Hematopoietic multipotent progenitor cell treated with erythropoietin and hydrocortisone succinate and interleukin-3 and kit ligand, for 17 days (in vitro differentiated cells): ENCODE data around the gene PALM3.
"Not testable (repeated sequence)": the region's sequence is repeated elsewhere in the genome, so short reads cannot be mapped to it uniquely, and the experiment has no call there.

Experiments used
- DNase-seq: peaks from one replicate; pipeline ENCODE4 v3.0.0-alpha.2; 2015; ENCODE audit warnings: low spot score

Gene PALM3

GRCh38 chr19:14030997-14031718, 30.7 kb downstream of the PALM3 start:
- DNase-seq, result no peak

DNA sequence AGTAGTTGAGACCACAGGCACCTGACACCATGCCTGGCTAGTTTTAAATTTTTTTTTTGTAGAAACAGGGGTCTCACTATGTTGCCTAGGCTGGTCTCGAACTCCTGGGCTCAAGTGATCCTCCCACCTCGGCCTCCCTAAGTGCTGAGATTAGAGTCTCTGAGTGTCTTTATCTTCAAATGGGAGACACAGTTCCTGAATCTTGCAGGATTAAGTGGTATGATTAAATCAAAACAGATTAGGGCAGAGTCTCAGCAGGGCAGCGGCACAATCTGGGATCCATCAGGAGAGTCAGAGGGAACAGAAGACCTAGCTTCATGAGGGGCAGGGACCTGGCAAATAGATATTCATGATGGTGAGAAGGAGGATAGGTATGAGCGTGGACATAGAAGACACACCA, 33.0 kb downstream of the PALM3 start:
- DNase-seq, result no peak

GRCh38 chr19:14027856-14028450, 33.9 kb downstream of the PALM3 start, which contains the start of gene RLN3:
TSS of gene RLN3 (plus strand) at chr19:14028148. CDS start at chr19:14028205, 57 bp downstream.
- no peak for DNase-seq

GRCh38 chr19:14026652-14027192, 35.2 kb downstream of the PALM3 start:
- not testable (repeated sequence) for DNase-seq

DNA sequence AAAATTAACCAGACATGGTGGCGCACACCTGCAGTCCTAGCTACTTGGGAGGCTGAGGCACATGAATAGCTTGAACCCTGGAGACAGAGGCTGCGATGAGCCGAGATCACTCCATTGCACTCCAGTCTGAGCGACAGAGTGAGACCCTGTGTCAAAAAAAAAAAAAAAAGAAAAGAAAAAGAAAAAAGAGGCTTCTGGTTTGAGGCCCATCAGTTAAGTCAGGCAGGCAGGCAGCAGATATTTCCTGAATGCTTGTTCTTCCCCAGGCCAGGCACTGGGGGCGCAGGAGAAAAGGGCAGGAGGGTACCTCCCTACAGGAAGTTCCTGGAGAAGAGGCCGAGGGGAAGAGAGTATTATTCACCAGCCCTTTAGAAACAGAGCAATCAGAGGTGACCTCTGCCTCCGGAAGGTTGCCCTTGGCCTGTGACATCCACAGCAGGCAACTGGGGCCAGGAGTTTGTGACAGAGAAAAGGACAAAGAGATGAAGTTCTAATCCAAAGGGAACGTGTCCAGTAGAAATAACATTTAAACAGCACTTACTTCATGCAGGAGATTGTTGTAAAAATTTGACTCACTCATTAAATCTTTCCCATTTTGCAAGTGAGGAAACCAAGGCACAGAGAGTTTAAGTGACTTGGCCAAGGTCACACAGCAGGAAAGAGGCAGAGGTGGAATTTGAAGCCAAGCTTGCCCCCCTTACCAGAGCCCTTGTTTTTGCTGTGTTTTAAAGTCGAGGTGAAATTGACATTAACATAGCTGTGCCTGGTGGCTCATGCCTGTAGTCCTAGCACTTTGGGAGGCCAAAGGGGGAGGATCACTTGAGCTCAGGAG, 38.3 kb downstream of the PALM3 start:
- DNase-seq, result peak; percentile 17

GRCh38 chr19:14022469-14022868, 39.4 kb downstream of the PALM3 start:
- no peak for DNase-seq

DNA sequence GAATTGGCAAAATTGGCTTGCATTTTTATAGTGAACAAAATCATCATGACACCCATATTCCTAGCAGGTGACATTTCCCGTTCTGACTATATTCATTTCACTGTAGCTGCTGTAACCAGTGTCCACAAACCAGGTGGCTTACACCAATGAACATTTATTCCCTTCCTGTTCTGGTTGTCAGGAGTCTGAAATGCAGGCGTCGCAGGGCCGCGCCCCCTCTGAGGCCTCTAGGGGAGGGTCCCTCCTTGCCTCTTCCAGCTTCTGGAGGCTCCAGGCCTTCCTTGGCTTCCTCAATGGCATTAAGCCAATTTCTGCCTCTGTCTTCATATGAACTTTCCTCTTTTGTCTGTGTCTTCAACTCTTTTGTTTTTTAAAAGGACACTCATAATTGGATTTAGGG, 40.4 kb downstream of the PALM3 start:
- DNase-seq, result no peak

- not testable (repeated sequence) for DNase-seq
These were observed 42.1 kb downstream of the PALM3 start for GRCh38 chr19:14019739-14020138.

DNA sequence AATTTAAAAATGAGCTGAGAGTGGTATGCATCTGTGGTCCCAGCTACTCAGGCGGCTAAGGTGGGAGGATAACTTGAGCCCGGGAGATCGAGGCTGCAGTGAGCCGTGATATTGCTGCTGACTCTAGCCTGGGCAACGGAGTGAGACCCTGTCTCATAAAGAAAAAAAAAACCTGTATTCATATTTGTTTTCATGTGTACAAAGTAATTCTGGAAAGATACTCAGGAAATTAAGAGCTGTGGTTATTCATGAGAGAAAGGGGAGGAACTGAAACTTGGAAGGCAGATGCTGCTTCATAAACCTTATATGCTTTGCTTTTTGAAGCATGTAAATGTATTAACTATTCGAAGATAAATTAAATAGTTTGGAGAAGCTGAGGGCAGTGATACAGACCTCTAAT, 42.8 kb downstream of the PALM3 start:
- DNase-seq, result no peak

DNA sequence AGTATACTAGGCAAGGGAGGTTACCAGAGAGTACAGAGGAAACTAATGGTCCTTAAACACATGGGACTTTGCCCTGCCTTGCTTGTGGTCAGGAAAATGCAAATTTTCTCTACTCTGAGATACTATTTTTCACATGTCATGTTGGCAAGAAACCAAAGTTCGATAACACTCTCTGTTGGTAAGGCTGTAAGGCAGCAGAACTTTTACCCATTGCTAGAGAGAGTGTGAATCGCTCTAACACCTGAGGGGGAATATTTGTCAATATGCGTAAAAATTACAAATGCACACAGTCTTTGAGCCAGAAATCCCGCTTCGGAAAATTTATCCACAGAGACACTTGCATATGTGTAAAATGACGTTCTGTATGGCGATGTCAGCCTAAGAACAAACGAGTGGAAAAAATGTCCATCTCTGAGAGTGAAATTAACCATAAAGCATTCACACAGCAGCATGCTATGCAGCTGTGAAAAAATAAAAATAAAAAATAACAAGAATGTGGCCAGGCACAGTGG, 46.3 kb downstream of the PALM3 start:
- peak; percentile 53 for DNase-seq

DNA sequence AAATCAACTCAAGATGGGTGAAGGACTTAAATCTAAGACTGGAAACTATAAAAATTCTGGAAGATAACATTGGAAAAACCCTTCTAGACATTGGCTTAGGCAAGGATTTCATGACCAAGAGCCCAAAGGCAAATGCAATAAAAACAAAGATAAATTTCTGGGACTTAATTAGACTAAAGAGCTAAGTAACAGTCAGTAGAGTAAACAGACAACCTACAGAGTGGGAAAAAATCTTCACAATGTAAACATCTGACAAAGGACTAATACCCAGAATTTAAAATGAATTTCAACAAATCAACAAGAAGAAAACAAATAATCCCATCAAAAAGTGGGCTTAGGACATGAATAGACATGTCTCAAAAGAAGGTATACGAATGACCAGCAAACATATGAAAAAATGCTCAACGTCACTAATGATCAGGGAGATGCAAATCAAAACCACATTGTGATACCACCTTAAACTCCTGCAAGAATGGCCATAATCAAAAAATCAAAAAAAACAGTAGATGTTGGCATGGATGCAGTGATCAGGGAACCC, 49.4 kb downstream of the PALM3 start:
- no peak for DNase-seq

- no peak for DNase-seq
These were observed 54.9 kb downstream of the PALM3 start for GRCh38 chr19:14006766-14007562.

- DNase-seq, result peak; percentile 99
These were observed 55.7 kb downstream of the PALM3 start, which contains the start of gene RFX1 for GRCh38 chr19:14006085-14006765. TSS of gene RFX1 (minus strand) at chr19:14006320. CDS start at chr19:13993843, 12,477 bp downstream.

- peak; percentile 86 for DNase-seq
These were observed 56.4 kb downstream of the PALM3 start for GRCh38 chr19:14005349-14006084.

DNA sequence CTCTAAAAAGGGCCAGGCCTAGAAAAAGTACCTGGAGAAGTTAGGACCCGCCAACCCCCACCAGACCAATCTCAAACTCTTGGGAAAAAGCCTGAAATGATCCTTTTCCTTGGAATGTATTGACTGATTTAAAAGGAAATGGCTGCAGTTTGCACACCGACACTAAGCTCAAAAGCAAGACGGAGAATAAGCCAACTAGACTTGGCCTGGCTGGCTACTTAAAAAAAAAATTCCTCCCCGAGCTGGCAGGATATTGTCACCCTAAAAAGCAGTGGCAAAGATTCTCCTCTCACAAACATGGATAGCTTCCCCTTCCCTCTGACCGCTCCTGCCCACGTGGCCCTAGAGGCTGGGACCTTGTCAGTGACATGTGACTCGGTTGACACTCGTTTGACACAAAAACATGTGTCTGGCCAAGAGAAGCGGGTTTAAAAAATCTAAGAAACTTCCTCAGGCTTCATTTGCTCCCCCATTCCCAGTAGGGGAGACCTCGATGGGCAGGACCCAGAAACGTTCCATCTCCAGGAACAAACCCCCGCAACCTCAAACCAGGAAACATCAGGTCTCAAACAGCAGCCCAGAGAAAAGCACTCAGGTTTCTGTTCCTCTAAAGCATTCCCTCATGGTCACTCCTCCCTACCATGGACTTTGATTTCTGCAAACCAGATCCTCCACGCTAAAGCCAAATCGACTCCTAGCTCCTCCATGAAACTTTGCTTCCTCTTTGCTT, 57.1 kb downstream of the PALM3 start:
- peak; percentile 38 for DNase-seq
